ENCODE measurements around the gene TRIP13. TPM values are rescaled to one million over a fixed set of nuclear protein-coding genes. Genes with fewer than 3 reads are reported as not detected.

The TRIP13 gene
- total and polyA plus RNA-seq, 2 experiments from 2014 or later = 42.5 to 44.8 TPM

GRCh38 chr5:962386-962785 lies 69.7 kb downstream of the TRIP13 start:
- ATAC-seq = no peak
- no peaks in the 10 kb centered on the region for H3K9me3 Mint-ChIP-seq
- no peaks in the 10 kb centered on the region for H3K4me1 ChIP-seq (ENCODE audit: insufficient read depth)

More at GRCh38 chr5:962386-962785, 69.7 kb downstream of the TRIP13 start:
- Mint-ChIP-seq H3K4me3 (no peak overlapping the region), H3K36me3 (ENCODE audit: low read depth) (no peaks in the 10 kb centered on the region), H3K4me1 (no peaks in the 10 kb centered on the region), H3K27me3 (ENCODE audit: insufficient read depth, low read depth, poor library complexity) (peaks cover 7% of the 10 kb centered on the region), H3K27ac (no peak overlapping the region)
- DNase-seq (ENCODE audit: low spot score) = no peak
- Histone ChIP-seq H3K4me2 (no peak overlapping the region), H2AFZ (no peak overlapping the region), H3K27me3 (ENCODE audit: insufficient read depth) (no peaks in the 10 kb centered on the region), H3K4me3 (no peak overlapping the region), H4K20me1 (replicated peaks; ENCODE audit: insufficient read depth) (no peaks in the 10 kb centered on the region), H3K36me3 (ENCODE audit: insufficient read depth) (no peaks in the 10 kb centered on the region), H3K9me2 (ENCODE audit: insufficient read depth) (no peaks in the 10 kb centered on the region), H3F3A (replicated peaks; ENCODE audit: low read depth) (no peaks in the 10 kb centered on the region), H3K27ac (ENCODE audit: low read depth) (no peak overlapping the region), H3K79me2 (replicated peaks; ENCODE audit: insufficient read depth) (no peaks in the 10 kb centered on the region)
- TF ChIP-seq ETS1 (IDR thresholded peaks at IDR 0.05) (no peak), STAT1 (IDR thresholded peaks at IDR 0.05; ENCODE audit: unreplicated experiment) (no peak), ZNF462 (CRISPR knock-in tag; IDR thresholded peaks at IDR 0.05) (no peak), POLR2AphosphoS5 (IDR thresholded peaks at IDR 0.05; ENCODE audit: low read depth) (no peak)
- TF ChIP-seq, protein P1, sequence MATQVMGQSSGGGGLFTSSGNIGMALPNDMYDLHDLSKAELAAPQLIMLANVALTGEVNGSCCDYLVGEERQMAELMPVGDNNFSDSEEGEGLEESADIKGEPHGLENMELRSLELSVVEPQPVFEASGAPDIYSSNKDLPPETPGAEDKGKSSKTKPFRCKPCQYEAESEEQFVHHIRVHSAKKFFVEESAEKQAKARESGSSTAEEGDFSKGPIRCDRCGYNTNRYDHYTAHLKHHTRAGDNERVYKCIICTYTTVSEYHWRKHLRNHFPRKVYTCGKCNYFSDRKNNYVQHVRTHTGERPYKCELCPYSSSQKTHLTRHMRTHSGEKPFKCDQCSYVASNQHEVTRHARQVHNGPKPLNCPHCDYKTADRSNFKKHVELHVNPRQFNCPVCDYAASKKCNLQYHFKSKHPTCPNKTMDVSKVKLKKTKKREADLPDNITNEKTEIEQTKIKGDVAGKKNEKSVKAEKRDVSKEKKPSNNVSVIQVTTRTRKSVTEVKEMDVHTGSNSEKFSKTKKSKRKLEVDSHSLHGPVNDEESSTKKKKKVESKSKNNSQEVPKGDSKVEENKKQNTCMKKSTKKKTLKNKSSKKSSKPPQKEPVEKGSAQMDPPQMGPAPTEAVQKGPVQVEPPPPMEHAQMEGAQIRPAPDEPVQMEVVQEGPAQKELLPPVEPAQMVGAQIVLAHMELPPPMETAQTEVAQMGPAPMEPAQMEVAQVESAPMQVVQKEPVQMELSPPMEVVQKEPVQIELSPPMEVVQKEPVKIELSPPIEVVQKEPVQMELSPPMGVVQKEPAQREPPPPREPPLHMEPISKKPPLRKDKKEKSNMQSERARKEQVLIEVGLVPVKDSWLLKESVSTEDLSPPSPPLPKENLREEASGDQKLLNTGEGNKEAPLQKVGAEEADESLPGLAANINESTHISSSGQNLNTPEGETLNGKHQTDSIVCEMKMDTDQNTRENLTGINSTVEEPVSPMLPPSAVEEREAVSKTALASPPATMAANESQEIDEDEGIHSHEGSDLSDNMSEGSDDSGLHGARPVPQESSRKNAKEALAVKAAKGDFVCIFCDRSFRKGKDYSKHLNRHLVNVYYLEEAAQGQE (IDR thresholded peaks at IDR 0.05; ENCODE audit: unreplicated experiment) = no peak
